Naive thymus-derived CD8-positive, alpha-beta T cell (primary cell): ENCODE results near the gene TRMT1. TPM values are rescaled to one million over a fixed set of nuclear protein-coding genes. Genes with fewer than 3 reads are reported as not detected.
"Not testable (repeated sequence)": the region's sequence is repeated elsewhere in the genome, so short reads cannot be mapped to it uniquely, and the experiment has no call there.

Experiments used
- ATAC-seq, 2 donors: fragments of 150-1000 bp; cut with Tn5 transposase in 1 of 2; sonication (Bioruptor Pico), chemical (Tn5 transposase) in 1 of 2; 1 replicate in 1 of 2; 2 replicates in 1 of 2; pipeline ENCODE4 v1.10.0; 2021; ENCODE audit warnings: mild to moderate bottlenecking in 2 of 2, moderate library complexity in 2 of 2
- POLR2A ChIA-PET: fragments of 350-600 bp; sonication (Branson Sonifier 250); formaldehyde crosslinking; loops from one replicate; lab custom pipeline; 2021; ENCODE audit warnings: antibody characterized with exemption; lab: Charles Lee
- DNase-seq, 10 donors: peaks; one replicate each; pipeline versions ENCODE4 v3.0.0 to v3.0.0-alpha.2; 2020 to 2022
- H3K27ac Mint-ChIP-seq, 10 donors: one replicate each; pipeline ENCODE4 v1.8.0; 2020 to 2022; ENCODE audit warnings: mild to moderate bottlenecking in 10 of 10, mixed read lengths in 10 of 10, moderate library complexity in 4 of 10, inconsistent platforms in 1 of 10
- H3K27me3 Mint-ChIP-seq, 5 donors: one replicate each; pipeline ENCODE4 v1.8.0; 2021 to 2022; ENCODE audit warnings: mixed read lengths in 5 of 5
- H3K36me3 Mint-ChIP-seq, 3 donors: one replicate each; pipeline ENCODE4 v1.8.0; 2020 to 2022; ENCODE audit warnings: mixed read lengths in 3 of 3, mild to moderate bottlenecking in 2 of 3, inconsistent platforms in 1 of 3
- H3K4me1 Mint-ChIP-seq, 4 donors: one replicate each; pipeline ENCODE4 v1.8.0; 2021 to 2022; ENCODE audit warnings: mixed read lengths in 4 of 4
- H3K4me3 Mint-ChIP-seq, 10 donors: one replicate each; pipeline ENCODE4 v1.8.0; 2020 to 2022; ENCODE audit warnings: mild to moderate bottlenecking in 10 of 10, mixed read lengths in 10 of 10, moderate library complexity in 6 of 10, inconsistent platforms in 1 of 10
- H3K9me3 Mint-ChIP-seq, 9 donors: one replicate each; pipeline ENCODE4 v1.8.0; 2020 to 2022; ENCODE audit warnings: mixed read lengths in 9 of 9, mild to moderate bottlenecking in 3 of 9, inconsistent platforms in 1 of 9, moderate library complexity in 1 of 9
- polyA plus RNA-seq, 3 donors: library from polyadenylated mRNA; unstranded; fragments of 300-500 nt; fragmentation: Illumina TruSeq; gene quantifications; one replicate each; pipeline ENCODE4 v1.2.3, GENCODE V29; 2021
- total RNA-seq, 8 experiments: library from RNA in 2 of 8; stranded (reverse) in 2 of 8; gene quantifications; one replicate each; pipeline ENCODE4 v1.2.3 and lab custom pipeline; 2021 to 2026

The TRMT1 gene
- total and polyA plus RNA-seq, 5 experiments from 2014 or later, result 26.1 to 103 (median 35.1) TPM

DNA sequence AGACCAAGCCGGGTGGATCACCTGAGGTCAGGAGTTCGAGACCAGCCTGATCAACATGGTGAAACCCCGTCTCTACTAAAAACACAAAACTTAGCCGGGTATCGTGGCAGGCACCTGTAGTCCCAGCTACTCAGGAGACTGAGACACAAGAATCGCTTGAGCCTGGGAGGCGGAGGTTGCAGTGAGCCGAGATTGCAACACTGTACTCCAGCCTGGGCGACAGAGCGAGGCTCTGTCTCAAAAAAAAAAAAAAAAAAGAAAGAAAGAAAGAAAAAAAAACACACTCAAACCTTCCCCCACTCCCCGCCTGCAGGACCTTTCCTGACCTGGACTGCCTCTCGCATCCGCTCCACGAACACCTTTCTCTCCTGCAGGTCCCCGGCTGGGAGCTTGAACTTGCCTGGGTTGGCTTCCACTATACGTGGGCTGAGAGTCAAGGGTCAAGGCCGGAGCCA, 32.7 kb upstream of the TRMT1 start:
- POLR2A ChIA-PET, result interaction anchor here (0.6 to 13.4 kb wide), 5 partner anchors 23 to 126 kb away, joined by 3 to 918 read pairs (median 5); no protein-coding TSS in a partner anchor
- not testable (repeated sequence) for ATAC-seq, H3K9me3 Mint-ChIP-seq, H3K27me3 Mint-ChIP-seq
- peaks cover 4 to 14% (median 9%) of the 10 kb centered on the region in 3 donors for H3K36me3 Mint-ChIP-seq
- H3K27ac Mint-ChIP-seq, result peak overlapping the region; percentile 2 to 89 (median 60)
- peak overlapping the region; percentile 88 to 99 (median 98) for H3K4me3 Mint-ChIP-seq
- H3K4me1 Mint-ChIP-seq, result peaks cover 22 to 44% (median 26%) of the 10 kb centered on the region in 4 donors
- DNase-seq, result peak in 1 of 10 donors; percentile 10

DNA sequence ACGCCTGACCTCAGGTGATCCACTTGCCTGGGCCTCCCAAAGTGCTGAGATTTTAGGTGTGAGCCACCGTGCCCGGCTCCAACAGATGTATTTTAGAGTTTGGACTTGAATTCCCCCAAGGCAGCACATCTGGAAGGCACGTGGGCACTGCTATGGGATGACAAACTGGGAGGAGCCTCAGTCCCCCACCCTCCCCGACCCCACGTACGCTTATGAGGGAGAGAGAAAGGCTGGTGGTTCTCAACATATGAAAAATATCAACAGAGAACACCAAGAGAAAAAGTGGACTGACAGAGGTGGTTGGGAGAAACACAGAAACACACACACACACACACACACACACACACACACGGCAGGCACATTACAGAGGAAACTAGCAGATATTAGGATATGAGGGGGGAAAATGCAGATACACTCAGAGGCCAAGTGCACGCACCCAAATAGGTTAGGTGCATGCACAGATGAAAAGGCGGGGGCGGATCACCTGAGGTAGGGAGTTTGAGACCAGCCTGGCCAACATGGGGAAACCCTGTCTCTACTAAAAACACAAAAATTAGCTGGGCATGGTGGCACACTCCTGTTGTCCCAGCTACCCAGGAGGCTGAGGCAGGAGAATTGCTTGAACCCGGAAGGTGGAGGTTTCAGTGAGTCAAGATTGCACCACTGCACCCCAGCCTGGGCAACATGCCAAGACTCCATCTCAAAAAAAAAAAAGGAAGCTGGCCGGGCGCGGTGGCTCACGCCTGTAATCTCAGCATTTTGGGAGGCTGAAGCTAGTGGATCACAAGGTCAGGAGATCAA, 30.4 kb upstream of the TRMT1 start:
- Mint-ChIP-seq H3K36me3 (peaks cover 0 to 10% (median 2%) of the 10 kb centered on the region in 3 donors), H3K9me3 (peaks cover 0 to 2% (median 0%) of the 10 kb centered on the region in 9 donors), H3K27me3 (no peaks in the 10 kb centered on the region), H3K4me1 (peaks cover 16 to 33% (median 24%) of the 10 kb centered on the region in 4 donors), H3K4me3 (peak overlapping the region in 2 of 10 donors; percentile 43 to 45), H3K27ac (peak overlapping the region in 2 of 10 donors; percentile 18 to 21)
- ATAC-seq (no peak), DNase-seq (no peak)
- POLR2A ChIA-PET, result interaction anchor here (0.7 to 13.4 kb wide), 3 partner anchors 9 to 89 kb away, joined by 5 to 918 read pairs (median 8); no protein-coding TSS in a partner anchor

DNA sequence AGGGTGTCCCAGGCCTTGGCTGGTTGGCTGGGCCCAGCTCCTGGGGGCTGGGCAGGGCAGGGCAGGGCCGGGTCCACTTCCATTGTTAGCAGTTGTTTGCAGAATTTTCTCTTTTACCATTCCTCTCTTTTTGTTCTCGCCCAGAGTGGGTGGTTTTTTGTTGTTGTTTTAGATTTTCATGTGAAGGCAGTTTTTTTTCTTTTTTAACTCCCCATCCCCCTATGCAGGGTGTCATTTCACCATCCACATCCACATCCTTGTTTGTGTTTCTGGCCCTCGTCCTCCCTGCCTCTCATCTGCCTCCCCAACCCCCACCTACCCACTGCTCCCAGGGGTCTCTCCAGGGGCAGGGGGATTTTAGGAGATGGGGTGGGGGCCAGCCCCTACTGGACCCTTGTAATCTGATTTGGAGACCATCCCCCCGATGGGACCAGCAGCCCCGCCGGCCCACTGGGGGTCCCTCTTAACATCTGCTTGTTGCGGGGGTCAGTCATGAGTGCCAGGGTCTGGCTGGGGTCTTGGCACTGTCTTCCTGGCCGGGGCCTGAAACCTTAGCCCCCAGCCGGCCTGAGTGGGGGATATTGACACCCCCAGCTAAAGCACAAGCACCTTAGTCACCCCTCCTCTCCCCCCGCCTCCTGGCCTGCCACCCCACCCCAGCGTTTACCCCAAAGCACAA, 23.2 kb upstream of the TRMT1 start:
- POLR2A ChIA-PET, result no interaction called here
- Mint-ChIP-seq H3K36me3 (peaks cover 0 to 37% (median 2%) of the 10 kb centered on the region in 3 donors), H3K4me1 (peaks cover 0 to 5% (median under 1%) of the 10 kb centered on the region in 4 donors), H3K27me3 (no peaks in the 10 kb centered on the region), H3K4me3 (no peak overlapping the region), H3K9me3 (no peaks in the 10 kb centered on the region), H3K27ac (peak overlapping the region in 1 of 10 donors; percentile 63)
- no peak for ATAC-seq
- no peak for DNase-seq

DNA sequence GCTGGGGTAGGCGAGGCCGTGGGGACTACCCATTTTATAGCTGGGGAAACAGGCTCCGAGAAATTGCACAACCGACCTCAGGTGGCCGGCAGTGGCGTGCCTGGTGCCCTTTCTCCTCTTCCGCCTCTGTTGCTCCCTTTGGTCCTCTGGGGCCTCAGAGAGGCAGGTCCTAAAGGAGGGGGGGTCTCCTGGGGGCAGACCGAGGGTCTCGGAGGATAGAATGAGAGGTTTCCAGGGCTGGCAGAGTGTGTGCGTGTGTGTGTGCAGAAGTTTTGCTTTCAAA, 22.3 kb upstream of the TRMT1 start:
- no peaks in the 10 kb centered on the region for H3K27me3 Mint-ChIP-seq
- ATAC-seq (no peak), DNase-seq (no peak)
- H3K4me3 Mint-ChIP-seq, result no peak overlapping the region
- no peak overlapping the region for H3K27ac Mint-ChIP-seq
- H3K36me3 Mint-ChIP-seq, result peaks cover 0 to 38% (median under 1%) of the 10 kb centered on the region in 3 donors
- no peaks in the 10 kb centered on the region for H3K9me3 Mint-ChIP-seq
- POLR2A ChIA-PET, result no interaction called here
- peaks cover 0 to 5% (median 2%) of the 10 kb centered on the region in 4 donors for H3K4me1 Mint-ChIP-seq

DNA sequence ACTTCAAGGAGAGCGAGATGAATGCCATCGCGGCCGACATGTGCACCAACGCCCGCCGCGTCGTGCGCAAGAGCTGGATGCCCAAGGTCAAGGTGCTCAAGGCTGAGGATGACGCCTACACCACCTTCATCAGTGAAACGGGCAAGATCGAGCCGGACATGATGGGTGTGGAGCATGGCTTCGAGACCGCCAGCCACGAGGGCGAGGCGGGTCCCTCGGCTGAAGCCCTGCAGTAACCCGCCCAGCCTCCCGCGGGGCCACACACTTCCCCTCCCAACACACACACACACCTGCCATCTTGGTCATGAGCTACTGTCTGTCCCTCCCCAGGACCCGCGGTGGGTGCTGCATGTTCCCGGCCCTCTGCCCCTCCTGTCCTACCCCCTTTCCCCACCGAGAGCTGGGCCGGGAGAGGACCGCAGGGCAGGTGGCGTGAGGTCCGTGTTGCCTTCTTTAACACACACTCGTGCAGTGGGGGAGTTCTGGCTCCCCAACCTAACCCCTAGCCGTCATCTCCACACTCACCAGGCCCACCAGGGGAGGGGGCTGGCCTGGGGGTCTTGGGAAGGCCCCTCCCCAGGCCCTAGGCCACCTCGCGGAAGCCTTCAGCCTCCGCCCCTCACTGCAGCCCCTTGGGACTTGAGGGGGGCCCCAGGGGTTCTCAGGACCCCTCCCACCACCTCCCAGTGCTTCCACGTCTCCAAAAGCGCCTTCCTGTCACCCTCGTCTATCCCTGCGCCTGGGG, 21.8 kb upstream of the TRMT1 start:
- Mint-ChIP-seq H3K27me3 (no peaks in the 10 kb centered on the region), H3K4me3 (no peak overlapping the region), H3K27ac (peak overlapping the region in 1 of 10 donors; percentile 69), H3K9me3 (no peaks in the 10 kb centered on the region), H3K4me1 (peaks cover 3 to 8% (median 5%) of the 10 kb centered on the region in 4 donors), H3K36me3 (peaks cover 0 to 34% (median 0%) of the 10 kb centered on the region in 3 donors)
- POLR2A ChIA-PET, result no interaction called here
- DNase-seq (no peak), ATAC-seq (no peak)

DNA sequence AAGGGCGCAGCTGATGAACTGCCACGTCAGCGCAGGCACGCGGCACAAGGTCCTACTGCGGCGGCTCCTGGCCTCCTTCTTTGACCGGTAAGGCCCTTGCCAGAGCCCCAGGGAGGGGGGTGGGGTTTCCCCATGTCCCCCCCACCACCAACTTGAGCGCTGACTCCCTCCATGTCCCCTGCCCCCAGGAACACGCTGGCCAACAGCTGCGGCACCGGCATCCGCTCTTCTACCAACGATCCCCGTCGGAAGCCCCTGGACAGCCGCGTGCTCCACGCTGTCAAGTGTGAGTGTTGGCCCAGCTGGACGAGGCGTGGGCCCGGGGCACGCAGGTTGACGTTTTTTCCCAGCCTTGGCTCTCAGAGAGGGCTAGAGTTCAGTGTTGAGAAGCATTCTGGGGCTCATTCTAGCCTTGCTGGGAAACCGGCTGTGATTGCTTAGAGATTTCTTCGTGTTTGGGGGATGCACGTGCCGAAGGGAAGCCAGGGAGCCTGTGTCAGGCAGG, 20.8 kb upstream of the TRMT1 start:
- Mint-ChIP-seq H3K4me1 (peaks cover 11 to 17% (median 13%) of the 10 kb centered on the region in 4 donors), H3K36me3 (peaks cover 0 to 39% (median 0%) of the 10 kb centered on the region in 3 donors), H3K27ac (peak overlapping the region in 1 of 10 donors; percentile 27), H3K27me3 (no peaks in the 10 kb centered on the region), H3K4me3 (no peak overlapping the region), H3K9me3 (no peaks in the 10 kb centered on the region)
- no peak for ATAC-seq
- POLR2A ChIA-PET, result no interaction called here
- DNase-seq, result no peak

DNA sequence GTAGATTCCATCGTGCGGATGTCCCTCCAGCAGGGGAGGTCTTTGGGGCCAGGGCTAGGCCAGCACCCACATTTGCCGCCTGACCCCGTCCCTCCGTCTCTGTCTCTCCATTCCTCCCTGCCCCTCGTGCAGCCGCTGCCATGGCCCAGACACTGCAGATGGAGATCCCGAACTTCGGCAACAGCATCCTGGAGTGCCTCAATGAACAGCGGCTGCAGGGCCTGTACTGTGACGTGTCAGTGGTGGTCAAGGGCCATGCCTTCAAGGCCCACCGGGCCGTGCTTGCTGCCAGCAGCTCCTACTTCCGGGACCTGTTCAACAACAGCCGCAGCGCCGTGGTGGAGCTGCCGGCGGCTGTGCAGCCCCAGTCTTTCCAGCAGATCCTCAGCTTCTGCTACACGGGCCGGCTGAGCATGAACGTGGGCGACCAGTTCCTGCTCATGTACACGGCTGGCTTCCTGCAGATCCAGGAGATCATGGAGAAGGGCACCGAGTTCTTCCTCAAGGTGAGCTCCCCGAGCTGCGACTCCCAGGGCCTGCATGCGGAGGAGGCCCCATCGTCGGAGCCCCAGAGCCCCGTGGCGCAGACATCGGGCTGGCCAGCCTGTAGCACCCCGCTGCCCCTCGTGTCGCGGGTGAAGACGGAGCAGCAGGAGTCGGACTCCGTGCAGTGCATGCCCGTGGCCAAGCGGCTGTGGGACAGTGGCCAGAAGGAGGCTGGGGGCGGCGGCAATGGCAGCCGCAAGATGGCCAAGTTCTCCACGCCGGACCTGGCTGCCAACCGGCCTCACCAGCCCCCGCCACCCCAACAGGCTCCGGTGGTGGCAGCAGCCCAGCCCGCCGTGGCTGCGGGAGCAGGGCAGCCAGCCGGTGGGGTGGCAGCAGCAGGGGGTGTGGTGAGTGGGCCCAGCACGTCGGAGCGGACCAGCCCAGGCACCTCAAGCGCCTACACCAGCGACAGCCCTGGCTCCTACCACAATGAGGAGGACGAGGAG, 18.8 kb upstream of the TRMT1 start:
- Mint-ChIP-seq H3K4me3 (no peak overlapping the region), H3K36me3 (peaks cover 0 to 42% (median 0%) of the 10 kb centered on the region in 3 donors), H3K4me1 (peaks cover 12 to 27% (median 24%) of the 10 kb centered on the region in 4 donors), H3K27ac (no peak overlapping the region), H3K27me3 (no peaks in the 10 kb centered on the region), H3K9me3 (no peaks in the 10 kb centered on the region)
- DNase-seq (no peak), ATAC-seq (no peak)
- POLR2A ChIA-PET, result interaction anchor here (1.3 kb wide), 1 partner anchor 11 kb away, joined by 5 read pairs; no protein-coding TSS in a partner anchor

DNA sequence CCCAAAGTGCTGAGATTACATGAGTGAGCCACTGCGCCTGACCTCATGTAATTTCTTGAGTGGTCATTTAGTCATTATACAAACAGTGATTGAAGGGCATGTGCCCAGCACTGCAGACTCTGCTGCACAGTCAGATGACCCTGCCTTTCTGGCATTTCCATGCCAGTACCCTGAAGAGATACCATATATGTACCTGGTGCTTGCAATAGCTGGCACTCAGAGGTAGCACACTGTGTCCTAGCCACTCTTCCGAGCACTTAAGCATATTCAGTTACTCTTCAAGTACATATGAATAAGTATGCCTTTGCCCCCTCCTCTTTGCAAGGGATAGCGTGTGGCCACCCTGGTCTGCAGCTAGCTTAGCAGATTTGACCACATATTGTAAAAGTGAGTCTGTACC, 18.1 kb upstream of the TRMT1 start:
- Mint-ChIP-seq H3K36me3 (peaks cover 0 to 39% (median 0%) of the 10 kb centered on the region in 3 donors), H3K4me1 (peaks cover 12 to 27% (median 24%) of the 10 kb centered on the region in 4 donors), H3K27me3 (no peaks in the 10 kb centered on the region), H3K9me3 (no peaks in the 10 kb centered on the region), H3K27ac (peak overlapping the region in 4 of 10 donors; percentile 6 to 73 (median 14)), H3K4me3 (no peak overlapping the region)
- DNase-seq, result no peak
- no peak for ATAC-seq
- POLR2A ChIA-PET, result interaction anchor here (1.3 kb wide), 1 partner anchor 11 kb away, joined by 5 read pairs; no protein-coding TSS in a partner anchor

DNA sequence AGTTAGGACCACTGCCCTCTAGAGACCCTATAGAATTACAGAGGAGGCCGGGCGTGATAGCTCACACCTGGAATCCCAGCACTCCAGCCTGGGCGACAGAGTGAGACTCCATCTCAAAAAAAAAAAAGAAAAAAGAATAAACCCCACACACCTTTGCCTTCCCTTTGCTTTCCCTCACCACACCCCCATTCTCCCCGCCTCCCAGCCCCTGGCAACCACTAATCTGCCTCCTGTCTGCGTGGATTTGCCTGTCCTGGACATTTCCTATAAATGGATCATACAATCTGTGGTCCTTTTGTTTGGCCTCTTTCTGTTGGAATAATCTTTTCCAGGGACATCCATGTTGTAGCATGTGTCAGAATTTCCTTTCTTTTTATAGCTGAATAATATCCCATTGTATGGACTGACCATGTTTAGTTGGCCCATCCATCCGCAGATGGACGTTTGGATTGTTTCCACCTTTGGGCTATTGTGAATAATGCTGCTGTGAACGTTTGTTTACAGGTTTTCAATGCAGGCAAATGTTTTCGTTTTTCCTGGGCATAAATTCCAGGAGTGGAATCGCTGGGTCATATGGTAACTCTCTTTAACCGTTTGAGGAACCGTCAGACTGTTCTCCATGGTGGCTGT, 16.8 kb upstream of the TRMT1 start:
- POLR2A ChIA-PET, result no interaction called here
- no peak for ATAC-seq
- no peaks in the 10 kb centered on the region for H3K9me3 Mint-ChIP-seq
- H3K4me1 Mint-ChIP-seq, result peaks cover 17 to 31% (median 29%) of the 10 kb centered on the region in 4 donors
- peak overlapping the region in 3 of 10 donors; percentile 40 to 80 (median 58) for H3K27ac Mint-ChIP-seq
- H3K27me3 Mint-ChIP-seq, result no peaks in the 10 kb centered on the region
- no peak overlapping the region for H3K4me3 Mint-ChIP-seq
- DNase-seq, result no peak
- peaks cover 0 to 35% (median 0%) of the 10 kb centered on the region in 3 donors for H3K36me3 Mint-ChIP-seq

DNA sequence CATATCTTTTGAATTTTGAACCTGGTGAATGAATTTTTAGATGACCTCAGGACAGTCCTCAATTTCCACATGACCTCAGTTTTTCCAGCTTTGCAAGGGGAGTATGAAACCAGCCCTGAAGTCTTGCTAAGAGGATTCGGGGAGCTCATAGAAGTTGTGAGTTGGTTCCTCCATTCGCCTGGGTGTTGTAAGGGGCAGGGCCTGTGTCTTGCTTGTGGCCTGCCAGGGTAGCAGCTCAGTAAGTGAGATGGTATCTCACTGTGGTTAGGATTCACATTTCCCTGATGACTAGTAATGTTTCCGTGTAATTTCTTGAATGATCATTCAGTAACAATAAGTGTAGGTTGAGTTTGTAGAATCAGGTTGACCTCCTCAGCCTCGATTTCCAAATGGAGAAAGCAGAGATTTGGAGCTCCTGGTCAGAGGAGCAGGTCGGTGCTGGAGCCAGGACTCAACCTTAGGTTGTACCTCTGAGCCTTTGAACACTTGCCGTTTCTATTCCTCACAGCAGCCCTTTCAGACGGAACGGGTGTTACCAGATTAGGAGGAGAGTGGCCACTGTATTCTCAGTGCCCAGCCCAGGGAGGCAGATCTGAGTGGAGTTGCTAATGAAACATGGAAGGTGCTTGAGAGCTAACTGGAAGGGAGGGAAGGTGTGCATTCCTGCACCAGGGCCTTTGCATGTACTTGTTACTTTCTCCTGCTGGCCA, 16.1 kb upstream of the TRMT1 start:
- POLR2A ChIA-PET, result interaction anchor here (0.7 kb wide), 1 partner anchor 20 kb away, joined by 3 read pairs; no protein-coding TSS in a partner anchor
- peak in 1 of 2 donors; percentile 53 for ATAC-seq
- H3K36me3 Mint-ChIP-seq, result peaks cover 0 to 29% (median 0%) of the 10 kb centered on the region in 3 donors
- H3K4me1 Mint-ChIP-seq, result peaks cover 21 to 36% (median 35%) of the 10 kb centered on the region in 4 donors
- peak overlapping the region in 3 of 10 donors; percentile 1 to 26 (median 25) for H3K4me3 Mint-ChIP-seq
- H3K27ac Mint-ChIP-seq, result peak overlapping the region in 8 of 10 donors; percentile 2 to 80 (median 39)
- no peaks in the 10 kb centered on the region for H3K9me3 Mint-ChIP-seq
- no peaks in the 10 kb centered on the region for H3K27me3 Mint-ChIP-seq
- DNase-seq, result peak in 1 of 10 donors; percentile 20
